Thyroid gland (tissue), 4 donors: ENCODE measurements around the gene GPANK1.

Experiments
- POLR2A ChIP-seq, 2 donors: fragments of 450-650 bp; IDR thresholded peaks; one replicate each; pipeline ENCODE4 v1.6.1; 2017; ENCODE audit warnings: antibody characterized with exemption in 2 of 2, mild to moderate bottlenecking in 2 of 2, moderate library complexity in 1 of 2
- TF ChIP-seq, protein P1 (sequence below), 6 experiments: fragments of 200-600 bp in 3 of 6; fragments of 450-650 bp in 3 of 6; sonication (generic) in 3 of 6; IDR thresholded peaks; one replicate each; pipeline ENCODE4 v1.5.1; 2016 to 2019; ENCODE audit warnings: antibody characterized with exemption in 6 of 6, mild to moderate bottlenecking in 2 of 6, inconsistent platforms in 1 of 6, moderate library complexity in 1 of 6

DNA sequence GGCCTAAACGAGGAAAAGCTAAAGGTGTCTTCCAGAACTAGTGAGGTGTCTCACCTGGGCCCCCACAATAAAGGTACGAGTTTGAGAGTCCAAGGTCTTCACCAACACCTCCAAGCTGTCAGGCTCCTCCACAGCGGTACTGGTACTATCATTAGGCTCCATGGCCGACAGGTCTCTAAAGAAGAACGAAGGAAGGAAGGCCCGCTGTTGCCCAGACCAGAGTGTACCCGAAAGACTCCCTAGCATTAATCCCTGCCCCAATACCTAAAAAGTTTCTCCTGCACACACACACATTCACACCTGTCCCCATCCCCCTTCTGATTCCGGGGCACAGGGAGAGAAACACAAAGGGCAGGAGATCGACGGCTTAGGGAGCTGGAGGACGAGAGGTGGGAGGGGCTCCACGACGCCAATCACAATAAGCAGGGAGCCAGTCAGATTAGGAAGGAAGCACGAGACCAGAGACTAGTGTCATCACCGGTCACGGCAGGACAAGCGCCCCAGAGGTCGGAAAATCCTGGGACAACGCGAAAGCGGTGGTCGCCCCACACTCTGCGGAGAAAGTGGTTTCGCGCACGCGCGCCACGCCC, 13.1 kb downstream of the GPANK1 start:
- TF ChIP-seq, protein P1, sequence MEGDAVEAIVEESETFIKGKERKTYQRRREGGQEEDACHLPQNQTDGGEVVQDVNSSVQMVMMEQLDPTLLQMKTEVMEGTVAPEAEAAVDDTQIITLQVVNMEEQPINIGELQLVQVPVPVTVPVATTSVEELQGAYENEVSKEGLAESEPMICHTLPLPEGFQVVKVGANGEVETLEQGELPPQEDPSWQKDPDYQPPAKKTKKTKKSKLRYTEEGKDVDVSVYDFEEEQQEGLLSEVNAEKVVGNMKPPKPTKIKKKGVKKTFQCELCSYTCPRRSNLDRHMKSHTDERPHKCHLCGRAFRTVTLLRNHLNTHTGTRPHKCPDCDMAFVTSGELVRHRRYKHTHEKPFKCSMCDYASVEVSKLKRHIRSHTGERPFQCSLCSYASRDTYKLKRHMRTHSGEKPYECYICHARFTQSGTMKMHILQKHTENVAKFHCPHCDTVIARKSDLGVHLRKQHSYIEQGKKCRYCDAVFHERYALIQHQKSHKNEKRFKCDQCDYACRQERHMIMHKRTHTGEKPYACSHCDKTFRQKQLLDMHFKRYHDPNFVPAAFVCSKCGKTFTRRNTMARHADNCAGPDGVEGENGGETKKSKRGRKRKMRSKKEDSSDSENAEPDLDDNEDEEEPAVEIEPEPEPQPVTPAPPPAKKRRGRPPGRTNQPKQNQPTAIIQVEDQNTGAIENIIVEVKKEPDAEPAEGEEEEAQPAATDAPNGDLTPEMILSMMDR (IDR thresholded peaks at IDR 0.05), result no peak
- TF ChIP-seq POLR2A (IDR thresholded peaks at IDR 0.05), result no peak
